Activated CD8-positive, alpha-beta memory T cell treated with anti-CD3 and anti-CD28 coated beads for 36 hours (primary cell): ENCODE data around the gene GPATCH3. TPM values are rescaled to one million over a fixed set of nuclear protein-coding genes. Genes with fewer than 3 reads are reported as not detected.
"Not testable (repeated sequence)": the region's sequence is repeated elsewhere in the genome, so short reads cannot be mapped to it uniquely, and the experiment has no call there.

Experiments
- CTCF ChIA-PET: fragments of 350-600 bp; sonication (Branson Sonifier 250); formaldehyde crosslinking; loops from one replicate; lab custom pipeline; 2021; ENCODE audit warnings: antibody characterized with exemption; lab: Charles Lee
- POLR2A ChIA-PET: fragments of 350-600 bp; sonication (Branson Sonifier 250); formaldehyde crosslinking; loops from one replicate; lab custom pipeline; 2021; ENCODE audit warnings: antibody characterized with exemption; lab: Charles Lee
- total RNA-seq, 2 experiments: library from RNA; stranded (reverse); gene quantifications; one replicate each; pipeline ENCODE4 v1.2.3, GENCODE V29; 2021

The GPATCH3 gene
- total RNA-seq, 2 experiments from 2014 or later: 14.5 to 15.2 TPM

GRCh38 chr1:26856604-26857469, 43.4 kb downstream of the GPATCH3 start:
- ChIA-PET POLR2A (interaction anchor here (1.1 to 1.6 kb wide), 2 partner anchors 9 to 27 kb away, joined by 4 to 6 read pairs; no protein-coding TSS in a partner anchor), CTCF (interaction anchor here (0.8 to 1.8 kb wide), 4 partner anchors 12 to 47 kb away, joined by 3 to 4 read pairs (median 3); no protein-coding TSS in a partner anchor)

- CTCF ChIA-PET: interaction anchor here (0.8 to 0.9 kb wide), 2 partner anchors 21 to 46 kb away, joined by 3 read pairs; no protein-coding TSS in a partner anchor
- POLR2A ChIA-PET: interaction anchor here (1.6 kb wide), 1 partner anchor 9 kb away, joined by 6 read pairs; no protein-coding TSS in a partner anchor
These were observed 44.1 kb downstream of the GPATCH3 start for GRCh38 chr1:26856181-26856580.

- POLR2A ChIA-PET: interaction anchor here (1.6 kb wide), 1 partner anchor 10 kb away, joined by 6 read pairs; no protein-coding TSS in a partner anchor
- CTCF ChIA-PET: interaction anchor here (0.9 to 2.1 kb wide), 2 partner anchors 10 to 46 kb away, joined by 3 to 8 read pairs; no protein-coding TSS in a partner anchor
These were observed 44.6 kb downstream of the GPATCH3 start for GRCh38 chr1:26855636-26856035.

- POLR2A ChIA-PET: no interaction called here
These were observed 45.4 kb downstream of the GPATCH3 start for GRCh38 chr1:26854906-26855305.

GRCh38 chr1:26853600-26853999, 46.7 kb downstream of the GPATCH3 start:
- POLR2A ChIA-PET: no interaction called here
- CTCF ChIA-PET: interaction anchor here (0.9 to 2.1 kb wide), 3 partner anchors 12 to 31 kb away, joined by 3 to 8 read pairs (median 3); no protein-coding TSS in a partner anchor

More at GRCh38 chr1:26854906-26855305, 45.4 kb downstream of the GPATCH3 start:
- CTCF ChIA-PET: interaction anchor here (2.1 kb wide), 1 partner anchor 11 kb away, joined by 8 read pairs; no protein-coding TSS in a partner anchor

- POLR2A ChIA-PET: no interaction called here
- CTCF ChIA-PET: interaction anchor here (1.1 kb wide), 1 partner anchor 11 kb away, joined by 3 read pairs; no protein-coding TSS in a partner anchor
These were observed 47.1 kb downstream of the GPATCH3 start for GRCh38 chr1:26853156-26853555.

GRCh38 chr1:26852701-26853100, 47.6 kb downstream of the GPATCH3 start:
- POLR2A ChIA-PET: no interaction called here

GRCh38 chr1:26851106-26851684, 49.1 kb downstream of the GPATCH3 start:
- CTCF ChIA-PET: interaction anchor here (0.9 to 2.6 kb wide), 4 partner anchors 12 to 40 kb away, joined by 3 to 8 read pairs (median 3); partner anchors contain the start of gene SFN
- POLR2A ChIA-PET: no interaction called here

More at GRCh38 chr1:26852701-26853100, 47.6 kb downstream of the GPATCH3 start:
- CTCF ChIA-PET: no interaction called here

- ChIA-PET CTCF (interaction anchor here (1.4 to 2.6 kb wide), 3 partner anchors 11 to 16 kb away, joined by 4 to 8 read pairs (median 8); no protein-coding TSS in a partner anchor), POLR2A (no interaction called here)
These were observed 51.1 kb downstream of the GPATCH3 start for GRCh38 chr1:26848941-26849774.

- CTCF ChIA-PET: interaction anchor here (1.4 to 2.6 kb wide), 3 partner anchors 10 to 17 kb away, joined by 4 to 8 read pairs (median 8); no protein-coding TSS in a partner anchor
- POLR2A ChIA-PET: no interaction called here
These were observed 51.8 kb downstream of the GPATCH3 start for GRCh38 chr1:26848499-26848898.

- CTCF ChIA-PET: not testable (repeated sequence)
- POLR2A ChIA-PET: interaction anchor here (0.7 kb wide), 1 partner anchor 10 kb away, joined by 3 read pairs; no protein-coding TSS in a partner anchor
These were observed 52.4 kb downstream of the GPATCH3 start for GRCh38 chr1:26847826-26848225.

- ChIA-PET POLR2A (no interaction called here), CTCF (interaction anchor here (0.6 to 0.9 kb wide), 4 partner anchors 12 to 49 kb away, joined by 3 to 4 read pairs (median 3); no protein-coding TSS in a partner anchor)
These were observed 55.7 kb downstream of the GPATCH3 start for GRCh38 chr1:26844424-26845196.

Other genes starting within 250 kb of the GPATCH3 start
- 10 to 100 TPM; 85.7 to 87.5 TPM for gene ARID1A, start 204.5 kb downstream of the GPATCH3 start, total RNA-seq
- gene PIGV, start 112.5 kb downstream of the GPATCH3 start, total RNA-seq: 10 to 100 TPM; 27.3 to 31.6 TPM
- 10 to 100 TPM; 61.3 to 64.4 TPM for gene ZDHHC18, start 73.8 kb downstream of the GPATCH3 start, total RNA-seq
- under 1 TPM; 0.21 to 0.27 TPM for gene SFN, start 37.3 kb downstream of the GPATCH3 start, total RNA-seq
- gene GPN2, start 10.2 kb downstream of the GPATCH3 start, total RNA-seq: 10 to 100 TPM; 73.0 to 78.4 TPM
- not detected for gene NR0B2, start 13.5 kb upstream of the GPATCH3 start, total RNA-seq
- 100 to 1,000 TPM; 160 to 161 TPM for gene NUDC, start 21.3 kb upstream of the GPATCH3 start, total RNA-seq
- under 1 TPM in 1 of 2 experiments, not detected in 1; 0.15 TPM for gene KDF1, start 60.0 kb upstream of the GPATCH3 start, total RNA-seq
- gene TRNP1, start 93.2 kb upstream of the GPATCH3 start, total RNA-seq: under 1 TPM; 0.55 to 0.99 TPM
- gene TENT5B, start 112.4 kb upstream of the GPATCH3 start, total RNA-seq: not detected